ENCODE results near the gene INMT.

INMT gene

DNA sequence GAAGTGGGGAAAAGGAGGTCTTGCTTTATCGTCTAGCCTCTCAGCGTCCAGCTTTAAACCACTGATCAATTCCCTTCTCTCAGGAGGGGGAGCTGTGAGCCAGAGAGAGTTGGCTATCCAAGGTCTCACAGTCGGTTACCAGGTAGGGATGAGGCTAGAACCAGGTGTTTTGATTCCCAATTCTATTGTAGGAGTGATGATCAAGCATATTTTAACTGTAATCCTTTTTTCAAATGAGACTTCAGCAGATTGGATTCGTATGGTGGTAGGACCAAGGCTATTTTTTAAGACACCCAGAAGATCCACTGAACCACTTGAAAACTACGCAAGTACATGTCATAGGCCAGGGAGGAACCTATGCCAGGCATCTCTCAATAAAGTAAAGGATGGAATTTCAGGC is 27.6 kb downstream of the INMT start:
- in situ Hi-C loops (cut with MboI; ENCODE audit: low sequenced_read_pairs): no loop called here

- in situ Hi-C loops (cut with MboI; ENCODE audit: low sequenced_read_pairs): no loop called here
These were observed 29.0 kb downstream of the INMT start for GRCh38 chr7:30780941-30781340.

- in situ Hi-C loops (cut with MboI; ENCODE audit: low sequenced_read_pairs): no loop called here
These were observed 30.8 kb downstream of the INMT start for GRCh38 chr7:30782690-30783089.

DNA sequence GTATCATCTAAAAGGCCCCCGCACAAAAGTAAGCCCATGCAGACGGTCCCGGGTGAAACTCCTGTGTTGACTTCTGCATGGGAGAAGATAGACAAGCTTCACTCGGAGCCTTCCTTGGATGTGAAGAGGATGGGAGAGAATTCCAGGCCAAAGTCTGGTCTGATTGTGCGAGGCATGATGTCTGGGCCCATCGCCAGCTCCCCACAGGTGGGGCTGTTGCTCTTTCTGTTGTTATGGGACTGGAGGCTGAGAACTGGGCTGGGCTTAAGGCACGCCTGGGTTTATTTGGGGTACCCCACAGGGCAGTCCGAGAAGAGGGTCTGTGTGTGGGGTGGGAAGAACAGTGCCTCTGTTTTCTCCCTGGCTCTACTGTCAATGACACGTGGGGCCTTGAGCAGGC is 33.9 kb downstream of the INMT start:
- in situ Hi-C loops (cut with MboI; ENCODE audit: low sequenced_read_pairs): no loop called here

GRCh38 chr7:30787486-30787885 is 35.6 kb downstream of the INMT start:
- in situ Hi-C loops (cut with MboI; ENCODE audit: low sequenced_read_pairs): no loop called here

DNA sequence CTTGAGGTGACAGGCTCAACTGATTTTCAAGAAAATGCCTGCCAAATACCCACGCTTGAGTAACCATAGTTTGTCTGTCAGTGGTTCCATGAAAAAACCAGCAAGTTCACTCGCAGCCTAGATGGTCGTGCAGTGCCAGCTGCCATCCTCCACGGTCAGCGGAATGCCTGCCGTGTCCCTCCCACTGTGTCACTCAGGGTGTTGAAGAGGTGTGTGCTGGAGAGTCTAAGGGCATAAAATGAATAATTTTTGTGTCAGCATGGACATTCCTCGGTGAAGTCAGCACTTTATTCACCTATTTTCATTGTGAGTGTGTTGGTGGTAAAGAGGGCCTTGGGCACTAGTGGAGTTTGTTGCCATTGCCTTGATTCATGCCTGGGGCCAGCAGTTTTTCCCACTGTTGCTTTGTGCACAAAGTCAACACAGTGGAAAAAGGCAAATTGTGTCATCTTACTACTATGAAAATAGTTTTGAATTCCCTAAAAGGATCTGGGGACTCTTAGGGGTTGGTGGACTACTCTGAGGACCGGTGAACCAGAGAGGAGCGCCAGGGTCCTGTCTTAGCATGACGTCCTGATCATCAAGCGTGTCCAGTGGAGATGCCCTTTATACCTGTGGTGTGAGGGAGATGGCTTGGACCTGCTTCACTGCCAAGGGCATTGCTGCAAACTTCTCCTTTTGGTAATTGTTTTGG is 36.9 kb downstream of the INMT start:
- in situ Hi-C loops (cut with MboI; ENCODE audit: low sequenced_read_pairs): no loop called here

DNA sequence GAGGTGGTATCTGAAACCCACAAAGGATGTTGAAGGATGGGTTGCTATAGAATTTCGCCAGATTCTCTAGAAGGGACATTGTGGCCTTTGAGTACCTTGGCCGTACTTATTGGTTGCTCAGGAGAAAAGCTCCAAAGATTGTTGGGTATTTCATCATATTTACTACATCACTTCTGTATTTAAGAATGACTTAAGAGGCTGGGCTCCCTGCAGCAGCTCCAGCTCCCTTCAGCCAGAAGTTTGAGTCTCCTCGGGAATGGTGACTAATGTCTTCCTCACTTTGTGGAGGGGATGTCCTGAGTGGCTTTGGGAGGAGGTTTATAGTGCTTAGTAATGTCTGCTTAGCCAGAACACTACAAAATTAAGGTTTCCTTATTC is 37.4 kb downstream of the INMT start:
- in situ Hi-C loops (cut with MboI; ENCODE audit: low sequenced_read_pairs): no loop called here

- in situ Hi-C loops (cut with MboI; ENCODE audit: low sequenced_read_pairs): no loop called here
These were observed 38.4 kb downstream of the INMT start for GRCh38 chr7:30790356-30790755.

DNA sequence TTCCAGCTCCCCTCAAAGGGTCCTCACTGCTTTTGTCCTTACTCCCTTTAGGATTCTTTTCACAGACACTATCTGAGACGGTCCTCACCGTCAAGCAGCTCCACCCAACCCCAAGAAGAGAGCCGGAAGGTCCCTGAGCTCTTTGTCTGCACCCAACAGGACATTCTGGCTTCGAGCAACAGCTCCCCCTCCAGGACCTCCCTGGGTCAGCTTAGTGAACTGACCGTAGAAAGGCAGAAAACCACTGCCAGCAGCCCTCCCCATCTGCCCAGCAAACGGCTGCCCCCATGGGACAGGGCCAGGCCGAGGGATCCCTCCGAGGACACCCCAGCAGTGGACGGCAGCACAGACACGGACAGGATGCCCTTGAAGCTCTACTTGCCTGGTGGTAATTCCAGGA is 39.2 kb downstream of the INMT start:
- in situ Hi-C loops (cut with MboI; ENCODE audit: low sequenced_read_pairs): no loop called here

DNA sequence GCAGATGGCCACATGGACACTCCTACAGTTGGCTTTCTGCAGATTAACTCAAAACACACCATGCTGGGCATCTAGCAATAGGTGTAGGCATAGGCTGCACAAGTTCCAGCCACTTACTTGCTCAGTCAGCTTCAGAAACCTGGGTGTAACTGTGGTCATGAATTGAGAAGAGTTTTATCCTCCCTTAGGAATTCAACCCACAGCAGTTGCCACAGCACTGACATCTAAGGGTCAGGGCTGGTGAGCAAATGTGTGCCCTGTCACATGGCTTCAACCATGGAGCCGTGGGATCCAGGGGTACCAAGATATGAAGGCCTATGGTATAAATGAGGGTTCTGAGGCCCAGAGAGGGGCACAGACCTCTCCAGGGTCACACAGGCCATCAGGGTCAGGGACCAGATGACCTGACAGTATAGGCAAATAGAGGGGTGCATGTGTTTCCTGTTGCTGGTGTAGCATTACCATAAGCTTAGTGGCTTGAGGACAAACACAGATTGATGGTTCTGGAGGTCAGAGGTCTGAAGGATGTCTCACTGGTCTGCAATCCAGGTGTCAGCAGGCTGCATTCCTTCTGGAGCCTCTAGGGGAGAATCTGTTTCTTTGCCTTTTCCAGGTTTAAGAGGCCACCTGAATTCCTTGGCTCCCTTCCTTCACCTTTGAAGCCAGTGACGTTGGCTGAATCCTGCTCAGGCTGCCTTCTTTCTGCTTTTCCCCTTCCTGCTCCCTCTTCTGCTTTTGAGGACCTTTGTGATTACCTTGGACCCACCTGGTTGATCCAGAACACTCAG is 43.4 kb downstream of the INMT start:
- in situ Hi-C loops (cut with MboI; ENCODE audit: low sequenced_read_pairs): no loop called here

DNA sequence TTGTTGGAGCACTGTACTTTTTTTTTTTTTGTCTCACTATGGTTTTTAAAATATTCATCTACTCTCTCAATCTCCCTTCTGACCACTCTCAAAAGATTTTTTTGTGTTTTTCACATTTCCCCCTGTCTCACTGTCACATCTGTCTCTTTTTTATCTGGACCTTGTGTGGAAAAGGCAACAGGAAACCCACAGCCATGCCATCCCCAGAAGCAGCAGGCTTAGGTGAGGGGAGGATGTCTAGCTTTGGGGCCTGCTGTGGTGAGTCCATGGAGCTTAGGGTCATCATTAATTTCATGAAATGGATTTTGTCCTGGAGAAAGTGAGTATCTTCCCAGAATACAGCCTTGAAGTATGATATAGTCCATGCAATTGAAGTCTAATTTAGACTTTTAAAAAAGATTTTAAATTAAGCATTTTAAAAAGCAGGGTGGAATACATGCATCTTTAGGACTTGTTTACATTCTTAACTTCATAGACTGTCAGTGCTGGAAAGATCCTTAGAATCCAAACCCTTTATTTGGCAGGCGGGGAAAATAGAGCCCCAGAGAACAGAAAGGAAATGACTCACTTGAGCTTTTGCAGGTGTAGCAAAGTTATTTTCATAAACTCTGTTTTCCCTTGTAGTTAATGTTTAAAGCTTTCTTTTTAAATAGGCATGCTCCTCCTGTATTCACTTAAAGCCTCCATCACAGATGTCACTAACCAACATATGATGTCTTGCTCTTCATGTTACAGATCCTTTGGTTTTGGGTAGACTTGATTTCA is 44.4 kb downstream of the INMT start:
- in situ Hi-C loops (cut with MboI; ENCODE audit: low sequenced_read_pairs): no loop called here

- in situ Hi-C loops (cut with MboI; ENCODE audit: low sequenced_read_pairs): no loop called here
These were observed 45.5 kb downstream of the INMT start for GRCh38 chr7:30797176-30798040.

DNA sequence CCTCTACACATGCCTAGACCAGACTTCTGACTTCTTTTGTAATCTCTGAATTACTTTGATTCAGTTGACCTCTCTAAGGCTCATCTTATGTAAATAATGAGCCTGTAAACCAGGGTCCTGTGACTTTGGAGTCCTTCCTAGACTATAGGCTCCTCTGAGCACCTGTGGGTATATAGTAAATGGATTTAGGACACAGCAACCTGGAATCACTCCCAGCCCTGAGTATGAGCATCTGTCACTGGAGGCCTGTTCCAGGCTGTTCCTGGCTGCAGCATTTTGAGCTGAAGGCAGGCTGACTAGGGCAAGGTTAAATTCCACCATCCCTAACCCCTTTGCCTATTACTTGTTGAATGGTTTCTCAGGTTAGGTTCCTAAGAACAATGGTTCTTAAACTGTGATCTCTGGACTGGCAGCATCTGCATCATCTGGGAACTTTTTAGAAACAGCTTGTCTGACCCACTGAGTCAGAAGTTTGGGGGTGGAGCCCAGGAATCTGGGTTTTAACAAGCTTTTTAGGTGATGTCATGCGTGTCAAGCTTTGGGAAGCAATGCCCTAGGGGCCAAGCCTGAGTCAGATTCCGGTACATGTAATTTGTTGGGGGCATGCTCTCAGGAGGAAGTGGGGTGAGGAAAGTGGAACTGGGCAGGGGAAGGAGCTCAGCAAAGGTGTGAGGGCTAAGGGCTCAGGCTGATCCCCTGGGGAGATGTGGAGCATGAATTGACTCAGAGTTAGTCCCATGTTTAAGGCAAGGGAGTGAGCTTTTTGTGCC is 47.5 kb downstream of the INMT start:
- in situ Hi-C loops (cut with MboI; ENCODE audit: low sequenced_read_pairs): no loop called here

GRCh38 chr7:30799976-30800661 is 48.2 kb downstream of the INMT start:
- in situ Hi-C loops (cut with MboI; ENCODE audit: low sequenced_read_pairs): no loop called here

- in situ Hi-C loops (cut with MboI; ENCODE audit: low sequenced_read_pairs): no loop called here
These were observed 48.9 kb downstream of the INMT start for GRCh38 chr7:30800785-30801252.

- in situ Hi-C loops (cut with MboI; ENCODE audit: low sequenced_read_pairs): no loop called here
These were observed 50.9 kb downstream of the INMT start for GRCh38 chr7:30802812-30803211.

- in situ Hi-C loops (cut with MboI; ENCODE audit: low sequenced_read_pairs): no loop called here
These were observed 52.2 kb downstream of the INMT start for GRCh38 chr7:30804078-30804661.

DNA sequence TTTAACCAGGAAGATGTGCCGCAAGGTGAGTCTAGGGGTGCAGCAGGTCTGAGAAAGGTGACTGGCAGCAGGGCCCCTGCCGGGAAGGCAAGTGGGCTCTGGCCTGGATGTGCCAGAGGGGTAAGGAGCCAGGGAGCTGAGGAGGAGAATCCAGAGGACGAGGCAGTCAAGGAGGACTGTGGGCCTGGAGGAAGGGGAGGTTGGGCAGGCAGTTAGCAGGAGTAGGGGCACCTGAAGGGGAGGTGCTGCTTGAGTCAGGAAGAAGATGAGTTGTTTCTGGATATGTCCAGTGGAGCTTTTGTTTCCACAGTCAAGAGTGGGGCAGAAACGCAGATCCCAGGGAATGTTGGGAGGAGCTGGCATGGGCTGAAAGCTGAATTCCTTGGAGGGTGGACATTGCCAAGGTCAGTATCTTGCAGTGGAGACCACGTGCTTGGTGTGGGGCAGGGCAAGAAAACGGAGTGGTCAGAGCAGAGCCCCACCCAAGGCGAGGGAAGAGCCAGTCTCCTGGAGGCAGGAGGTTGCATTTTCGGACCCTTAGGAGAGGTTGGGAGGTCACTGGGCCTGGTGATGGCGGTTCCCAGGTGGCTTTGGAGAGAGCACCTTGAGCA is 53.3 kb downstream of the INMT start:
- in situ Hi-C loops (cut with MboI; ENCODE audit: low sequenced_read_pairs): no loop called here

DNA sequence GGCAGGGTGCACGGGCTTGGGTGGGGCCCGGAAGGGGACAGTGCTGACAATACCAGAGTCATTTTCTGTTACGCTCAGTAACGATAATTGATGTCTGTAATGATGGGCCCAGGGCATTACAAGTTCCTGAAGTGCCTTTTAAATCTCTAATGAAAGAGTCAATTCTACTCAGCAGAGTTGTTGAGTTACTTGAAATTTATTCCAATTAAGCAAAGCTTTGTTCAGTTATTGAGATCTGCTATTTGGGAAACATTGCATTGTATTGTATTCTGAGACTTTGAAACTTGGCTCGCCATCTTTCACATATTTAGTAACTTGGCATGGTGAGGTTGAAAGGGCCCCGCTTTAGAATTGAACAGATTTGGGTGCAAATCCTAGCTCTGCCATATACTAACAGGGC is 54.0 kb downstream of the INMT start:
- in situ Hi-C loops (cut with MboI; ENCODE audit: low sequenced_read_pairs): no loop called here
